ENCODE data around the gene TBCK.

Gene TBCK

DNA sequence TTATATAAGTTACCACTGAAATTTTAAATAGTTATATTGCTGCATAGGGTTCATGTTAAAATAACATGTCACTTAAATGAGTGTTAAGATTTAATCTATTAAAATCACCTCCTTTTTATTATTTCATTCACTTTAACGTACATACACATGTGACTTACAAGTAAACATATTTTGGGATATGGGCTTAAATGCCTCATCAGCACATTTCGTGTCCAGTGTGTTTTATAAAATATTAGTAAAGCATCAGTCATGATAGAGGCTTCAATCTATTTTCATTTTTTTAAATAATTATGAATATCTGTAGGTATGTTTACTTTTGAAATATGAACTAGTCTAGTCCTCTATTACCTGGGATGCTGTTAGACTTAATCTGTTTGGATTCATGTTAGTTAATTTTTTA is 277.1 kb downstream of the TBCK start:
- no peak for TF ChIP-seq CTCF (conservative IDR thresholded peaks at IDR 0.05)
- H3K27ac ChIP-seq: no peak overlapping the region

DNA sequence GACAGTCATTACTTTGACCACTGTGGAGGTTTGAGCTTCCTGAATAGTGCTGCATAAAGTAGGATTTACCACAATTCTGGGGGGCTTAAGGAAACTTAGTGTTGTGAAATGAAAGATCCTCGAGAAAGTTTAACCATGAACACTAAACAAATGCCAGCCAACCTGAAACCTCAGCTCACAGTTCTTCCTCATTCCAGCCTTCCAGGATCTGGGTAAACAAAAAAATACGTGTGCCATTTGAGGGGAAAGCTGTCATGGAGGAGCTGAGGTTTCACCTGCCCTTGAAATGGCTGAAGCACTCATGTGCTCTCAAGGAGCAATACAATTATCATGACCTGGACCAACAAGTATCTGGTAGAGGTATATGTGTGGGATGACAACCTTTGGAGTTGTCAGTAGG is 278.0 kb downstream of the TBCK start:
- H3K27ac ChIP-seq: no peak overlapping the region
- TF ChIP-seq CTCF (conservative IDR thresholded peaks at IDR 0.05): no peak

DNA sequence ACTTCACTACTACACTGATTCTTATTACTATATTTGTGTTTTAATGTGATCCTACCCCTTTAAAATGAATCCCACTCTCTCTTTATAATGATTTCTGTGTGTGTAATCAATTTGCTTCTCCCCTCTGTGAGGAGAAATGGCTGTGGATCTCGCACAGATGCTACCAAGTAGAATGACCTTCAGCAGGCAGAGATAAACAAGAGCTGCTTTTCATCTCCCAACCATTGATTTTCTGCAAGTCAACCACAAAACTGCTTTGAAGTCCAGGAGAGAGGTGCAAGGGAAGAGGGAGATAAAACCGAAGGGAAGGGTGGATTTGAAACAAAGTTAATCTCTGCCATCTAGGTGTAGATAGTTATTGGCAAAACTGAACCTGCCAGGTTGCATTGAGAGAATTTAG is 279.2 kb downstream of the TBCK start:
- no peak overlapping the region for H3K27ac ChIP-seq

GRCh38 chr4:106036334-106036733 is 279.7 kb downstream of the TBCK start:
- no peak for TF ChIP-seq CTCF (conservative IDR thresholded peaks at IDR 0.05)
- H3K27ac ChIP-seq: no peak overlapping the region

More for the DNA sequence above, 279.2 kb downstream of the TBCK start:
- no peak for TF ChIP-seq CTCF (conservative IDR thresholded peaks at IDR 0.05)

- TF ChIP-seq CTCF (conservative IDR thresholded peaks at IDR 0.05): no peak
- no peak overlapping the region for H3K27ac ChIP-seq
Measured at GRCh38 chr4:106035204-106035603, 280.8 kb downstream of the TBCK start.

DNA sequence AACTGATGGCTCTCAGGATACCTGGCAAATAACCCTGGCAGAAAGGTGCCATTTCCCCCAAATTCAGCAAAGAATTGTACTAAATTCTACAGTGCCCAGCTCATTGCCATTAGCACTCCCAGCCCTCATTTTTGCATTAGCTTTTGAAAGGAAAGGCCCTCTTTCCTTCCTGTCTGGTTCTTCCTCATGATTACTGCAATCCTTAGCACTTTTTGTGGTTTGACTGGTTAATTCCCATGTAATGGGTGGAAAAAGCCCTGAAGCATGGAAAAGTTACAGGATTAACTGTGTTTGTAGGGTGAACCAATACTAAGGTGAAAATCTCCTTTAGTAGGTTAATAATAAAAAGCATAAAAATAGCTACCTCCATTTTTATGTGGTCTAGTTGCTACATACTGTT is 281.3 kb downstream of the TBCK start:
- no peak for TF ChIP-seq CTCF (conservative IDR thresholded peaks at IDR 0.05)
- H3K27ac ChIP-seq: no peak overlapping the region

DNA sequence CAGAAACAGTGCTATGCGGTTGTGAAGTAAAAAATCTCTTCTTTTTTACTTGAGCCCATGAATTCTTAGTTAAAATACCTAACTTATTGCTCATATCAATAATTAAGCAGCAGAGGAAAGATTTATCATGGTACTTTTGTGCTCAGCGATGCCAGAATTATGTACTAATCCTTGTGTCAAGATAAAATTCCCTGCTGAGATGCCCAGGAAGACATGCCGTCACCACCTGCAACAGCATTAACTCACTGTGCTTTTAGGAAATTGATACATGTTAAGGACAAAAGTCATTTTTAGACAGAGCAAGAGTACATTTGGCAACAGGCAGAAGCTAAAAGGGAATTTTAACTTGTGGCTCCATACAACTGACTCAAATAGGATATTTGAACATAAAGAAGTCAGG is 281.8 kb downstream of the TBCK start:
- no peak for TF ChIP-seq CTCF (conservative IDR thresholded peaks at IDR 0.05)
- H3K27ac ChIP-seq: no peak overlapping the region

DNA sequence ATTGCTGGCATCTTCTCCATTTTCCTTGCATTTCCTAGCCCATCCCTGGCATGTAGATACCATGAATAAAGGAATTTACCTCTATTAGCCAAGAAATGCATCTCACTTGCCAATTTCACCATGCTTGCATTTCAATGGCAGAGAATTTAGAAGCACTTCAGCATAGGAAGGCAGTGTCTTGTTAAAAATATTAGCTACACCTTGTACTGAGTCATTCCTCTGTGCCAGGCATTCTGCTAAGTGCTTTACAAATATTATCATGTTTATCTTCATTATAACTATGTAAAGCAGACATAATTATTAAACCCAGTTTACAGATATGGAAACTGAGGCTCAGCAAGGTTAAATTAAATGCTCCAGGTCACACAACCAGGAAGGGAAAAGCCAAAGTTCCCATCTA is 282.5 kb downstream of the TBCK start:
- no peak overlapping the region for H3K27ac ChIP-seq
- TF ChIP-seq CTCF (conservative IDR thresholded peaks at IDR 0.05): no peak
